ENCODE data around the gene FBXL16. TPM values are rescaled to one million over a fixed set of nuclear protein-coding genes. Genes with fewer than 3 reads are reported as not detected.

FBXL16 gene
- total RNA-seq, 1 experiment from 2014 or later, result 40.5 TPM

DNA sequence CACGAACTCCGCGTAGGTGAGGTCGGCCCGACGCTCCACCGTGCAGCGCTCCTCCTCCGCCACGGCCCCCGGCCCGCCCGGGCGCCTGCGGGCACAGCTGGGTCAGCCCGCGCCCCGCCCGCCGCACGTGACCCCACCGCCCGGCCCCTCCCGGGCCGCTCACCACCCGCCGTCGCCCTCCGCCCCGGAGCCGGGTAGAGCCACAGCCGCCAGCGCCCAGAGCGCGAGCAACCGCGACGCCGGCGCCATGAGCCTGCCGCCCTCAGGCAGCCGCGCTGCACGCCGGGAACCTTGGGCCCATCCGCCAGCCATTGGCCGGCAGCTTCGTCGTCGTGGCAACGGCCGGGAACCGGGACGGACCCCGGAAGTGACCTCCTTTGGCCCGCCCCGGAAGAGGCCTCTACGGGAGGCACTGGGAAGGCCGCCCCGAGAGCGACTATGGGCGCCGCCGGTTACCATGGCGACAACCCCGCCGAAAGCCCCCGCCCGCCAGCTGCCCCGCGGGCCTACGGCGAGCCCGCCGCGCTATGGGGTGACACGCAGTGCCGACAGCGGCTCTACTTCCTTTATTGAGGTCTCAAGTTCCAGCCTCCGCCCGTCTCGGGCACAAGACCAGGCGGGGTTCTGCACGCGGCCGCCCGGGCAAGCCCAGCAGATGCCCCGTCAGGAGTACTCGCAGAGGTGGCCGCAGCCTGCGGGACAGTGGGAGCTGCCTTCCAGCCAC lies 21.4 kb downstream of the FBXL16 start, which contains the start of gene JMJD8:
Gene JMJD8, minus strand, starts transcription at position 264 of the 724 bp plus-strand sequence. Its CDS starts 15 bp downstream, at position 249.
- H3K36me3 Mint-ChIP-seq (ENCODE audit: insufficient read depth, unreplicated experiment), result peaks cover 62% of the 10 kb centered on the region
- POLR2A ChIA-PET, result interaction anchor here (0.6 to 2.9 kb wide), 20 partner anchors 9 to 104 kb away, joined by 3 to 16 read pairs (median 3); partner anchors contain the start of genes ANTKMT, CHTF18, METTL26 and RHBDL1

GRCh38 chr16:683396-684070 lies 22.1 kb downstream of the FBXL16 start:
- Mint-ChIP-seq H3K27me3 (ENCODE audit: insufficient read depth, unreplicated experiment) (no peaks in the 10 kb centered on the region), H3K9me3 (ENCODE audit: unreplicated experiment) (no peaks in the 10 kb centered on the region), H3K36me3 (ENCODE audit: insufficient read depth, unreplicated experiment) (peaks cover 61% of the 10 kb centered on the region), H3K4me1 (ENCODE audit: insufficient read depth, unreplicated experiment) (peaks cover 6% of the 10 kb centered on the region), H3K4me3 (ENCODE audit: unreplicated experiment) (peak overlapping the region; percentile 76), H3K27ac (ENCODE audit: low read depth, unreplicated experiment) (peak overlapping the region; percentile 61)
- ChIA-PET POLR2A (interaction anchor here (0.7 to 2.9 kb wide), 22 partner anchors 8 to 105 kb away, joined by 3 to 16 read pairs (median 4); partner anchors contain the start of genes ANTKMT, CHTF18, METTL26 and RHBDL1), CTCF (interaction anchor here (0.6 kb wide), 1 partner anchor 31 kb away, joined by 3 read pairs; no protein-coding TSS in a partner anchor)
- DNase-seq (ENCODE audit: unreplicated experiment), result peak; percentile 36
- no TSS peak for BruUV-seq (replicated peaks)
- intact Hi-C loops (cut with micrococcal nuclease), result no loop called here
- TF ChIP-seq, protein P1, sequence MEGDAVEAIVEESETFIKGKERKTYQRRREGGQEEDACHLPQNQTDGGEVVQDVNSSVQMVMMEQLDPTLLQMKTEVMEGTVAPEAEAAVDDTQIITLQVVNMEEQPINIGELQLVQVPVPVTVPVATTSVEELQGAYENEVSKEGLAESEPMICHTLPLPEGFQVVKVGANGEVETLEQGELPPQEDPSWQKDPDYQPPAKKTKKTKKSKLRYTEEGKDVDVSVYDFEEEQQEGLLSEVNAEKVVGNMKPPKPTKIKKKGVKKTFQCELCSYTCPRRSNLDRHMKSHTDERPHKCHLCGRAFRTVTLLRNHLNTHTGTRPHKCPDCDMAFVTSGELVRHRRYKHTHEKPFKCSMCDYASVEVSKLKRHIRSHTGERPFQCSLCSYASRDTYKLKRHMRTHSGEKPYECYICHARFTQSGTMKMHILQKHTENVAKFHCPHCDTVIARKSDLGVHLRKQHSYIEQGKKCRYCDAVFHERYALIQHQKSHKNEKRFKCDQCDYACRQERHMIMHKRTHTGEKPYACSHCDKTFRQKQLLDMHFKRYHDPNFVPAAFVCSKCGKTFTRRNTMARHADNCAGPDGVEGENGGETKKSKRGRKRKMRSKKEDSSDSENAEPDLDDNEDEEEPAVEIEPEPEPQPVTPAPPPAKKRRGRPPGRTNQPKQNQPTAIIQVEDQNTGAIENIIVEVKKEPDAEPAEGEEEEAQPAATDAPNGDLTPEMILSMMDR (IDR thresholded peaks at IDR 0.05; ENCODE audit: unreplicated experiment), result no peak

More for the DNA sequence above, 21.4 kb downstream of the FBXL16 start, which contains the start of gene JMJD8:
- H3K4me3 Mint-ChIP-seq (ENCODE audit: unreplicated experiment), result peak within 1 kb of the TSS; percentile 76
- BruUV-seq (replicated peaks), result no TSS peak
- intact Hi-C loops (cut with micrococcal nuclease), result no loop called here
- peaks cover 6% of the 10 kb centered on the region for H3K4me1 Mint-ChIP-seq (ENCODE audit: insufficient read depth, unreplicated experiment)
- TF ChIP-seq, protein P1 (IDR thresholded peaks at IDR 0.05; ENCODE audit: unreplicated experiment), result no peak
- peak; percentile 95 for DNase-seq (ENCODE audit: unreplicated experiment)
- H3K27me3 Mint-ChIP-seq (ENCODE audit: insufficient read depth, unreplicated experiment), result no peaks in the 10 kb centered on the region
- H3K9me3 Mint-ChIP-seq (ENCODE audit: unreplicated experiment), result no peaks in the 10 kb centered on the region
- CTCF ChIA-PET, result interaction anchor here (0.8 kb wide), 1 partner anchor 31 kb away, joined by 3 read pairs; the partner anchor contains the start of gene METRN
- H3K27ac Mint-ChIP-seq (ENCODE audit: low read depth, unreplicated experiment), result peak within 1 kb of the TSS; percentile 61

DNA sequence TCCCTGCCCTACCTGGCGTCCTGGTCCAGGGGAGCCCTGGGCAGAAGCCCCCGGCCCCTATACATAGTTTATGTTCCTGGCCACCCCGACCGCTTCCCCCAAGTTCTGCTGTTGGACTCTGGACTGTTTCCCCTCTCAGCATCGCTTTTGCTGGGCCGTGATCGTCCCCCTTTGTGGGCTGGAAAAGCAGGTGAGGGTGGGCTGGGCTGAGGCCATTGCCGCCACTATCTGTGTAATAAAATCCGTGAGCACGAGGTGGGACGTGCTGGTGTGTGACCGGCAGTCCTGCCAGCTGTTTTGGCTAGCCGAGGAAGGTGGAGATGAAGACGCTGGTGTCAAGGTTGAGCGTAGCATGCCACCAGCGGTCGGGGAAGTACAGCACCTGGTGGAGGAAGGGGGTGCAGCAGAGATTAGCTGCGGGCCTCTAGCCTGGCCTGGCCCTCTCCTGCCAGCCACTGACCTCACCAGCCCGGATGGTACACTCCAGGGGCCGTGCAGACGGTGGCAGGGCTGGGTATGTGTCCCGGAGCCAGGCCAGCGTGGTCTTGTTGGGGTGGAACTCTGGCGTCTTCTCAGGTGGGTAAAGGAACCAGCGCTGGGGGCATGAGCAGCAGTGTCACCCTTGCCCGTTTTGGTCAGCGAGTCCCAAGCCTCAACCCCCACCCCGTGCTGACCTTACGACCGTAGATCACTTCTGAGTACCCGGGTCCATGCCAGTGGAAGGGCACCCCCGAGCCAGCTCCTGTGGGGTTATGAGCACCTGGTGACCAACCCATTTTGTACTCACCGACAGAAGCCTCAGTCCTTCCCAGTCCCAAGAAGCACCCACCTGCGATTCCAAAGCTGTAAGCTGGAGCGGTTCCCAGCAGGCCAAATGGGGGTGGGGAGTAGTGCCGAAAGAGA lies 22.9 kb downstream of the FBXL16 start:
- no peak overlapping the region for H3K27ac Mint-ChIP-seq (ENCODE audit: low read depth, unreplicated experiment)
- H3K9me3 Mint-ChIP-seq (ENCODE audit: unreplicated experiment), result no peaks in the 10 kb centered on the region
- TF ChIP-seq, protein P1 (IDR thresholded peaks at IDR 0.05; ENCODE audit: unreplicated experiment), result no peak
- H3K27me3 Mint-ChIP-seq (ENCODE audit: insufficient read depth, unreplicated experiment), result no peaks in the 10 kb centered on the region
- H3K4me1 Mint-ChIP-seq (ENCODE audit: insufficient read depth, unreplicated experiment), result peaks cover 6% of the 10 kb centered on the region
- ChIA-PET CTCF (interaction anchor here (0.6 to 1.8 kb wide), 3 partner anchors 15 to 30 kb away, joined by 3 to 9 read pairs (median 5); partner anchors contain the start of gene RHOT2), POLR2A (interaction anchor here (0.7 to 2.9 kb wide), 11 partner anchors 7 to 155 kb away, joined by 3 to 32 read pairs (median 6); partner anchors contain the start of genes ANTKMT, CAPN15 and WDR24)
- DNase-seq (ENCODE audit: unreplicated experiment), result no peak
- no TSS peak for BruUV-seq (replicated peaks)
- peak overlapping the region; percentile 76 for H3K4me3 Mint-ChIP-seq (ENCODE audit: unreplicated experiment)
- intact Hi-C loops (cut with micrococcal nuclease), result no loop called here
- peaks cover 59% of the 10 kb centered on the region for H3K36me3 Mint-ChIP-seq (ENCODE audit: insufficient read depth, unreplicated experiment)
